ENCODE results near the gene LRIG1.
A peak's percentile ranks its signal among the peaks of the same experiment; 100 is the strongest.

LRIG1 gene

GRCh38 chr3:66499881-66500575, 794 bp downstream of the LRIG1 start:
- ChIA-PET POLR2A (no interaction called here), CTCF (no interaction called here)
- no peaks in the 10 kb centered on the region for H3K9me3 ChIP-seq (ENCODE audit: control insufficient read depth, insufficient read depth, low read depth, low read length)
- peaks cover 26% of the 10 kb centered on the region for H3K4me1 ChIP-seq (ENCODE audit: control insufficient read depth, insufficient read depth, low read length)
- H3K4me3 ChIP-seq (ENCODE audit: low read depth, low read length): peak overlapping the region; percentile 96
- no peaks in the 10 kb centered on the region for H3K36me3 ChIP-seq (ENCODE audit: control insufficient read depth in 2 of 2, insufficient read depth in 1 of 2, low read length in 2 of 2)
- peak overlapping the region; percentile 88; the same call in 1 of the 2 replicates for H3K27ac ChIP-seq (ENCODE audit: extremely low read depth, low read depth, low read length)
- TF ChIP-seq ZNF518A (tag by site-specific recombination; conservative IDR thresholded peaks at IDR 0.05; ENCODE audit: low read depth): no peak
- no peak for TF ChIP-seq ZNF132 (tag by site-specific recombination; IDR thresholded peaks at IDR 0.05; ENCODE audit: borderline replicate concordance)
- TF ChIP-seq ZNF433 (tag by site-specific recombination; IDR thresholded peaks at IDR 0.05; ENCODE audit: low read depth): no peak
- peak; percentile 57 for TF ChIP-seq ZNF398 (tag by site-specific recombination; IDR thresholded peaks at IDR 0.05)
- no peak for TF ChIP-seq ZFP3 (tag by site-specific recombination; IDR thresholded peaks at IDR 0.05; ENCODE audit: low read depth)
- TF ChIP-seq REPIN1 (tag by site-specific recombination; IDR thresholded peaks at IDR 0.05; ENCODE audit: low read depth): no peak
- TF ChIP-seq ZBTB48 (tag by site-specific recombination; IDR thresholded peaks at IDR 0.05): peak; percentile 23; the same call in 1 of the 2 replicates
- no peak for TF ChIP-seq ZNF48 (tag by site-specific recombination; IDR thresholded peaks at IDR 0.05)
- TF ChIP-seq CTCF (tag by site-specific recombination; IDR thresholded peaks at IDR 0.05): no peak
- TF ChIP-seq ZNF747 (tag by site-specific recombination; IDR thresholded peaks at IDR 0.05): no peak
- no peak for TF ChIP-seq ZXDB (tag by site-specific recombination; IDR thresholded peaks at IDR 0.05)
- peak; percentile 97 for TF ChIP-seq EGR2 (tag by site-specific recombination; IDR thresholded peaks at IDR 0.05; ENCODE audit: low read depth)
- TF ChIP-seq ZSCAN18 (tag by site-specific recombination; IDR thresholded peaks at IDR 0.05): no peak
- no peak for TF ChIP-seq ZNF157 (tag by site-specific recombination; IDR thresholded peaks at IDR 0.05)
- TF ChIP-seq ZNF140 (tag by site-specific recombination; IDR thresholded peaks at IDR 0.05): no peak
- TF ChIP-seq KLF9 (tag by site-specific recombination; IDR thresholded peaks at IDR 0.05; ENCODE audit: low read depth): 0 out of 2 replicates have a peak, but pooled peaks have one; percentile 39
- TF ChIP-seq ZNF645 (tag by site-specific recombination; IDR thresholded peaks at IDR 0.05): no peak
- peak; percentile 79 for TF ChIP-seq GLIS2 (tag by site-specific recombination; IDR thresholded peaks at IDR 0.05)
- no peak for TF ChIP-seq ZNF394 (tag by site-specific recombination; IDR thresholded peaks at IDR 0.05; ENCODE audit: borderline replicate concordance)
- TF ChIP-seq YY1 (tag by site-specific recombination; IDR thresholded peaks at IDR 0.05): peak; percentile 51; the same call in 1 of the 2 replicates
- no peak for TF ChIP-seq ZBTB44 (tag by site-specific recombination; IDR thresholded peaks at IDR 0.05)
- TF ChIP-seq ZSCAN30 (tag by site-specific recombination; IDR thresholded peaks at IDR 0.05): no peak
- TF ChIP-seq ZNF624 (tag by site-specific recombination; IDR thresholded peaks at IDR 0.05): no peak
- no peak; the same call in 1 of the 2 replicates for TF ChIP-seq ZNF777 (tag by site-specific recombination; IDR thresholded peaks at IDR 0.05; ENCODE audit: borderline replicate concordance)
- no peak for TF ChIP-seq ZEB2 (tag by site-specific recombination; IDR thresholded peaks at IDR 0.05)
